ENCODE data around the gene RBP5.

GRCh38 chr12:7090222-7090998 lies 38.3 kb downstream of the RBP5 start:
- TF ChIP-seq CTCF (conservative IDR thresholded peaks at IDR 0.05; ENCODE audit: low read depth, low read length) (no peak), EZH2 (IDR thresholded peaks at IDR 0.05; ENCODE audit: borderline replicate concordance, low read depth, low read length, poor library complexity, severe bottlenecking) (no peak)

Measured in A673 (cell line).